Lung (tissue), 12 donors: ENCODE data around the gene ITIH3. TPM values are rescaled to one million over a fixed set of nuclear protein-coding genes. Genes with fewer than 3 reads are reported as not detected.

Source experiments
- ATAC-seq: fragments of 200-7000 bp; cut with Tn5 transposase; one replicate; pipeline ENCODE4 v1.9.1; 2020; ENCODE audit warnings: moderate number of reproducible peaks; ENCODE audit not compliant: insufficient read depth, low FRiP score
- DNase-seq, 3 donors: peaks; one replicate each; pipeline ENCODE4 v3.0.0-alpha.2; 2013 to 2017
- H3K27ac ChIP-seq, 2 donors: one replicate each; pipeline ENCODE4 v1.5.1; 2013; ENCODE audit warnings: mild to moderate bottlenecking in 2 of 2, moderate library complexity in 2 of 2, control low read depth in 1 of 2, inconsistent platforms in 1 of 2, low read depth in 1 of 2, low read length in 1 of 2
- H3K27me3 ChIP-seq, 3 donors: one replicate each; pipeline ENCODE4 v1.5.1; 2013; ENCODE audit warnings: low read length in 2 of 3; ENCODE audit not compliant: control insufficient read depth in 3 of 3, insufficient read depth in 3 of 3
- H3K36me3 ChIP-seq, 4 donors: one replicate each; pipeline ENCODE4 v1.5.1; 2013; ENCODE audit warnings: low read length in 4 of 4, mild to moderate bottlenecking in 1 of 4, moderate library complexity in 1 of 4; ENCODE audit not compliant: control insufficient read depth in 4 of 4, insufficient read depth in 4 of 4
- H3K4me1 ChIP-seq, 5 donors: one replicate each; pipeline ENCODE4 v1.5.1; 2013; ENCODE audit warnings: low read length in 5 of 5, mild to moderate bottlenecking in 2 of 5, moderate library complexity in 1 of 5; ENCODE audit not compliant: control insufficient read depth in 5 of 5, insufficient read depth in 5 of 5
- H3K4me3 ChIP-seq: one replicate; pipeline ENCODE4 v1.5.1; 2013; ENCODE audit warnings: mild to moderate bottlenecking, control low read depth, moderate library complexity
- H3K9ac ChIP-seq, 2 donors: one replicate each; pipeline ENCODE4 v1.5.1; 2013; ENCODE audit warnings: low read length in 2 of 2, control low read depth in 1 of 2; ENCODE audit not compliant: insufficient read depth in 1 of 2
- H3K9me3 ChIP-seq, 4 donors: one replicate each; pipeline ENCODE4 v1.5.1; 2013; ENCODE audit warnings: low read length in 3 of 4, mild to moderate bottlenecking in 1 of 4, moderate library complexity in 1 of 4; ENCODE audit not compliant: control insufficient read depth in 4 of 4, insufficient read depth in 3 of 4
- WGBS, 2 donors: extraction: QIAGEN DNeasy Blood & Tissue Kit; methylation state at CpG; one replicate each; pipeline ENCODE4 v1.1.7; 2013; 5-methylcytosine and 5-hydroxymethylcytosine counted together
- polyA plus RNA-seq, 2 donors: library from polyadenylated mRNA; stranded (reverse); fragments of 200-250 nt; gene quantifications; one replicate each; pipeline ENCODE4 v1.2.1, GENCODE V29; 2013
- total RNA-seq, 2 donors: library from RNA; depleted of rRNA in 1 of 2; stranded (reverse); fragments of >200 nt in 1 of 2; gene quantifications; one replicate each; pipeline ENCODE4 v1.2.1, GENCODE V29; 2014 to 2021
- TF ChIP-seq, protein P1 (sequence below): IDR thresholded peaks from 2 replicates; pipeline ENCODE4 v1.5.1; 2012; ENCODE audit warnings: mild to moderate bottlenecking; ENCODE audit errors: control extremely low read depth, extremely low read depth
- donor health status: control.
- donor health status: control.
- donor health status: Bipolar disorder and iron deficiency.
- donor health status: healthy.
- donor health status: DM: yes; HTN: yes; CAD: no.

Gene ITIH3
- total and polyA plus RNA-seq, 4 donors, result 0.54 to 3.2 (median 1.7) TPM

GRCh38 chr3:52790337-52790736, 4.3 kb upstream of the ITIH3 start:
- ATAC-seq (no peak), DNase-seq (no peak)
- H3K9me3 ChIP-seq, result no peaks in the 10 kb centered on the region
- no peak overlapping the region for H3K4me3 ChIP-seq
- H3K36me3 ChIP-seq, result no peaks in the 10 kb centered on the region
- no peaks in the 10 kb centered on the region for H3K27me3 ChIP-seq
- TF ChIP-seq, protein P1, sequence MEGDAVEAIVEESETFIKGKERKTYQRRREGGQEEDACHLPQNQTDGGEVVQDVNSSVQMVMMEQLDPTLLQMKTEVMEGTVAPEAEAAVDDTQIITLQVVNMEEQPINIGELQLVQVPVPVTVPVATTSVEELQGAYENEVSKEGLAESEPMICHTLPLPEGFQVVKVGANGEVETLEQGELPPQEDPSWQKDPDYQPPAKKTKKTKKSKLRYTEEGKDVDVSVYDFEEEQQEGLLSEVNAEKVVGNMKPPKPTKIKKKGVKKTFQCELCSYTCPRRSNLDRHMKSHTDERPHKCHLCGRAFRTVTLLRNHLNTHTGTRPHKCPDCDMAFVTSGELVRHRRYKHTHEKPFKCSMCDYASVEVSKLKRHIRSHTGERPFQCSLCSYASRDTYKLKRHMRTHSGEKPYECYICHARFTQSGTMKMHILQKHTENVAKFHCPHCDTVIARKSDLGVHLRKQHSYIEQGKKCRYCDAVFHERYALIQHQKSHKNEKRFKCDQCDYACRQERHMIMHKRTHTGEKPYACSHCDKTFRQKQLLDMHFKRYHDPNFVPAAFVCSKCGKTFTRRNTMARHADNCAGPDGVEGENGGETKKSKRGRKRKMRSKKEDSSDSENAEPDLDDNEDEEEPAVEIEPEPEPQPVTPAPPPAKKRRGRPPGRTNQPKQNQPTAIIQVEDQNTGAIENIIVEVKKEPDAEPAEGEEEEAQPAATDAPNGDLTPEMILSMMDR, result no peak
- WGBS, 2 donors, result 88 to 94% methylated on average over 7 of the region's 7 CpGs
- no peak overlapping the region for H3K27ac ChIP-seq
- no peaks in the 10 kb centered on the region for H3K4me1 ChIP-seq
- H3K9ac ChIP-seq, result no peak overlapping the region

GRCh38 chr3:52790741-52791140, 3.9 kb upstream of the ITIH3 start:
- DNase-seq (no peak), ATAC-seq (no peak)
- Histone ChIP-seq H3K27me3 (no peaks in the 10 kb centered on the region), H3K9ac (no peak overlapping the region), H3K9me3 (no peaks in the 10 kb centered on the region), H3K4me1 (no peaks in the 10 kb centered on the region), H3K4me3 (no peak overlapping the region), H3K27ac (no peak overlapping the region), H3K36me3 (no peaks in the 10 kb centered on the region)
- TF ChIP-seq, protein P1, result no peak
- 87 to 91% methylated on average over 13 of the region's 13 CpGs for WGBS, 2 donors

DNA sequence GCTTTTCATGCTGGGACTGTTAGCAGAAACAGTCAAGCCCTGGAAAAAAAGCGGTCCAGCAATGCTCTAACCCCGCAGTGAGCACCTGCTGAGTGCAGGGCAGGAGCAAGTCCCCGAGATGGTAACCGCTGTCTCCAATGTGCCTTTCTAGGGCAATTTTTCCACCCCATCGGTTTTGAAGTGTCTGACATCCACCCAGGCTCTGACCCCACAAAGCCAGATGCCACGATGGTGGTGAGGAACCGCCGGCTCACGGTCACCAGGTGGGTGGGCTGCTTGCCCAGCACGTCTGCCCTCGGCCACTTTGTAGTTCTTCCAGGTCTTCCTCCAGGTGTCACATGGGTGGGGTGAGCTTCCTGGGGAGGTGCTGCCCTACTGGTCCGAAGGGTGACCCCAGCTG, 3.2 kb upstream of the ITIH3 start:
- no peak for DNase-seq

DNA sequence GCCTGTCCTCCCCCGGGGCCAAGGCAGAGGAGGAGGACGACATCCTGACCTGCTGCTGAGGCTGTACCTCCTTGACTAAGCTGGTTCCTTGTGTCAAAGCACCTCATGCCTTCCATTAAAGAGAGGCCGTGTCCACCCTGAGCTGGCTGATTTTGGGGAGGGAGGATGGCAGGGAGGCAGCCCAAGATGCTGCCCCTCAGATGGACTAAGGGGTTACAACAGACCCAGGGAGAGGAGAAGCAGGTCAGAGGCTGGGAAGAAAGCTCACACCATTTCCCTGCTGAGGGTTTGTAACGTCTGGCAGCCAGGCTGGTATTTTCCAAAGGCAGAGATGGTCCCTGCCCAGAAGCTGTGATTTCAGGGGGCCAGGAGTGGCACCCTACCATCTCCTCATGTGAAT, 2.7 kb upstream of the ITIH3 start:
- WGBS, 2 donors, result 80 to 82% methylated on average over 4 of the region's 4 CpGs
- ATAC-seq (no peak), DNase-seq (no peak)
- Histone ChIP-seq H3K9me3 (no peaks in the 10 kb centered on the region), H3K36me3 (no peaks in the 10 kb centered on the region), H3K4me1 (no peaks in the 10 kb centered on the region), H3K4me3 (no peak overlapping the region), H3K27me3 (no peaks in the 10 kb centered on the region), H3K27ac (no peak overlapping the region), H3K9ac (no peak overlapping the region)
- TF ChIP-seq, protein P1, result no peak

More for the DNA sequence above, 3.2 kb upstream of the ITIH3 start:
- Histone ChIP-seq H3K9ac (no peak overlapping the region), H3K27ac (no peak overlapping the region), H3K9me3 (no peaks in the 10 kb centered on the region), H3K4me1 (no peaks in the 10 kb centered on the region), H3K27me3 (no peaks in the 10 kb centered on the region), H3K36me3 (no peaks in the 10 kb centered on the region), H3K4me3 (no peak overlapping the region)
- TF ChIP-seq, protein P1, result no peak
- no peak for ATAC-seq
- WGBS, 2 donors, result 79 to 90% methylated on average over 12 of the region's 12 CpGs
